ENCODE measurements around the gene FAM53A.
A peak's percentile ranks its signal among the peaks of the same experiment; 100 is the strongest.

FAM53A gene

DNA sequence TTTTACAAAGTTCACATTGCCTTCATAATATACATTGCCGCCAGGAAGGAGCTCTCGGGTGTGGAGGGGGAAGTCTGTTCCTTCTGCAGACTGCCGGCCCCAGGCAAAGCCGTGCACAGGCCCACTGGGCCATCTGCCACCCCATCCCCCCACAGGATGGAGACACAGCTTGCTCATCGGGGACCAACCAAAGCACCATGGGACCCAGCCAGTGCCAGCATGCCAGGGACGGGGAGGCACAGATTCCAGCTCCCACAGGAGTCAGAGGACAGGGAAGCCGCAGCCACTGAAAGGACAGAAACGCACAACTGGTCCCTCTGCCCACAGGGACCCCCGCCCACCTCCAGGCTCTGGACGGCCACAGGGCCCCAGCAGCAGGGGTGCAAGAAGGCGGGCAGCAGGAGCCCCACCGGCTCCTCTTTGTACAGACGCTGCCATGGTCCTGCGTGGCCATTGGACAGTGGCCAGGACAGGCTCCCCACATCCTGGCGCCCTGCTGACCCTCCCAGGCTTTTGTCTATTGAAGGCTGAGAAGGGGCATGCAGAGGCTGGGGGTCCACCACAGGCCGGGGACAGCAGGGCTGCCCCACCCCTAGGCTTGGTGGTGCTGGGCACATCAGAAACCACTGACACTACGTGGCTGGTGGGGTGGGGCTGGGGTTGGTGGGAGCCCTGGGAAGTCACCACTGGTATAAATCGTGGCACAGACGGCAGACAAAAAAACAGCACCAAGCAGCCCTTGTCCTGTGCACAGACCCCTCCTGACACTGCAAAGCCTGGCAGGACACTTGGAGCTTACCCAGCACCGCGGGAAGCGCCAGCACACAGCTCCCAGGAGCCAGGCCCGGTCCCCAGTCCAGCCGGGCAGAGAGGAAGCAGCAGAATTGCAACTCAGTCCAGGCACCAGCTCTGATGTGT is 89.0 kb downstream of the FAM53A start:
- Histone ChIP-seq H3K4me1 (ENCODE audit: insufficient read depth, poor library complexity, severe bottlenecking) (no peaks in the 10 kb centered on the region), H3K27ac (ENCODE audit: poor library complexity, severe bottlenecking) (no peak overlapping the region), H3K27me3 (ENCODE audit: insufficient read depth, poor library complexity, severe bottlenecking) (no peaks in the 10 kb centered on the region), H3K9me3 (ENCODE audit: severe bottlenecking) (peaks cover 5% of the 10 kb centered on the region), H3K36me3 (ENCODE audit: low read depth) (no peaks in the 10 kb centered on the region), H3K4me3 (ENCODE audit: severe bottlenecking) (no peak overlapping the region)
- ATAC-seq (ENCODE audit: low read depth), result no peak
- TF ChIP-seq, protein P1, sequence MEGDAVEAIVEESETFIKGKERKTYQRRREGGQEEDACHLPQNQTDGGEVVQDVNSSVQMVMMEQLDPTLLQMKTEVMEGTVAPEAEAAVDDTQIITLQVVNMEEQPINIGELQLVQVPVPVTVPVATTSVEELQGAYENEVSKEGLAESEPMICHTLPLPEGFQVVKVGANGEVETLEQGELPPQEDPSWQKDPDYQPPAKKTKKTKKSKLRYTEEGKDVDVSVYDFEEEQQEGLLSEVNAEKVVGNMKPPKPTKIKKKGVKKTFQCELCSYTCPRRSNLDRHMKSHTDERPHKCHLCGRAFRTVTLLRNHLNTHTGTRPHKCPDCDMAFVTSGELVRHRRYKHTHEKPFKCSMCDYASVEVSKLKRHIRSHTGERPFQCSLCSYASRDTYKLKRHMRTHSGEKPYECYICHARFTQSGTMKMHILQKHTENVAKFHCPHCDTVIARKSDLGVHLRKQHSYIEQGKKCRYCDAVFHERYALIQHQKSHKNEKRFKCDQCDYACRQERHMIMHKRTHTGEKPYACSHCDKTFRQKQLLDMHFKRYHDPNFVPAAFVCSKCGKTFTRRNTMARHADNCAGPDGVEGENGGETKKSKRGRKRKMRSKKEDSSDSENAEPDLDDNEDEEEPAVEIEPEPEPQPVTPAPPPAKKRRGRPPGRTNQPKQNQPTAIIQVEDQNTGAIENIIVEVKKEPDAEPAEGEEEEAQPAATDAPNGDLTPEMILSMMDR (IDR thresholded peaks at IDR 0.05; ENCODE audit: poor library complexity, severe bottlenecking), result no peak
- no peak for DNase-seq (ENCODE audit: low spot score)

DNA sequence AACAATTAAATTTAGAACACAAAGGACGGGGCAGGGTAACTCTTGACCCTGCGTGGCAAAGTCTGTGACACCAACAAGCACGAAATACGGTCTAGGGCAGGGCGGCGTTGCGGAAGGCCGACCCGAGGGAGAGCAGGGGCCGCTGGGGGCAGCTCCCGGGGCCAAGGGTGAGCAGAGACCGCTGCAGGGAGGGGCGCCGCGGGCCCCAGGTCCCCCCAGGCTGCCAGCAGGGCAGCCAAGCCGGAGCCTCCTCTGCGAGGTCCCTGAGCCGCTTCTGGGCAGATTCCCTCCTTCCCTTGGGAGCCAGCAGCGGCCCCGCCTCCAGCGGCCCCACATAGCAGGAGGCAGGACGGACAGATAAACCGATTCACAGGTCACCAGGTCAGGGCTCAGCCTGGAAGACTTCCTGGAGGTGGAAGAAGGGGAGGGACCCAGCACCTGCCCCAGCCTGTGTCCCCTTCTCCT is 90.2 kb downstream of the FAM53A start:
- no peak for DNase-seq (ENCODE audit: low spot score)
- TF ChIP-seq, protein P1 (IDR thresholded peaks at IDR 0.05; ENCODE audit: poor library complexity, severe bottlenecking), result no peak
- no peaks in the 10 kb centered on the region for H3K27me3 ChIP-seq (ENCODE audit: insufficient read depth, poor library complexity, severe bottlenecking)
- no peaks in the 10 kb centered on the region for H3K4me1 ChIP-seq (ENCODE audit: insufficient read depth, poor library complexity, severe bottlenecking)
- no peak overlapping the region for H3K27ac ChIP-seq (ENCODE audit: poor library complexity, severe bottlenecking)
- H3K9me3 ChIP-seq (ENCODE audit: severe bottlenecking), result peaks cover 8% of the 10 kb centered on the region
- ATAC-seq (ENCODE audit: low read depth), result no peak
- H3K36me3 ChIP-seq (ENCODE audit: low read depth), result no peaks in the 10 kb centered on the region
- no peak overlapping the region for H3K4me3 ChIP-seq (ENCODE audit: severe bottlenecking)

DNA sequence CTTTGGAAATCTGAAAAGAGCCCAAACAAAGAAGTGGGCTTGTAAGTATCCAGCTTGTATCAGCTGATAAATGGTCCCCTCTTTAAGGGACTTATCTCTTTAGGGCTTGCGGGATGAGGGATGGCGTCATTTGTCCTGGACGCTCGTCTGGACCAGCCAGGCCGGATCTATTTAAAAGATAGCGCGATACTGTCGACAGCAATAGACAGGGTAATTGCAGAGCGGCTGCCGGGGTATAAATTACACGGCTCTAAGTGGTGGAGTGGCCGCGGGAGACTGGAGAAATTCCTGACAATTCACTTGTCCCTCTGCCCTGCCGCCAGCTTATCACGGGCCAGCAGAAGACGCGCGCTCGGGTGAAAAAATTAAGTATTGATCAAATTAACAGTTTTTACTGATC is 90.7 kb downstream of the FAM53A start:
- H3K36me3 ChIP-seq (ENCODE audit: low read depth), result no peaks in the 10 kb centered on the region
- peaks cover 9% of the 10 kb centered on the region for H3K9me3 ChIP-seq (ENCODE audit: severe bottlenecking)
- H3K27ac ChIP-seq (ENCODE audit: poor library complexity, severe bottlenecking), result no peak overlapping the region
- DNase-seq (ENCODE audit: low spot score), result no peak
- no peaks in the 10 kb centered on the region for H3K4me1 ChIP-seq (ENCODE audit: insufficient read depth, poor library complexity, severe bottlenecking)
- TF ChIP-seq, protein P1 (IDR thresholded peaks at IDR 0.05; ENCODE audit: poor library complexity, severe bottlenecking), result no peak
- no peak for ATAC-seq (ENCODE audit: low read depth)
- H3K4me3 ChIP-seq (ENCODE audit: severe bottlenecking), result no peak overlapping the region
- H3K27me3 ChIP-seq (ENCODE audit: insufficient read depth, poor library complexity, severe bottlenecking), result no peaks in the 10 kb centered on the region

DNA sequence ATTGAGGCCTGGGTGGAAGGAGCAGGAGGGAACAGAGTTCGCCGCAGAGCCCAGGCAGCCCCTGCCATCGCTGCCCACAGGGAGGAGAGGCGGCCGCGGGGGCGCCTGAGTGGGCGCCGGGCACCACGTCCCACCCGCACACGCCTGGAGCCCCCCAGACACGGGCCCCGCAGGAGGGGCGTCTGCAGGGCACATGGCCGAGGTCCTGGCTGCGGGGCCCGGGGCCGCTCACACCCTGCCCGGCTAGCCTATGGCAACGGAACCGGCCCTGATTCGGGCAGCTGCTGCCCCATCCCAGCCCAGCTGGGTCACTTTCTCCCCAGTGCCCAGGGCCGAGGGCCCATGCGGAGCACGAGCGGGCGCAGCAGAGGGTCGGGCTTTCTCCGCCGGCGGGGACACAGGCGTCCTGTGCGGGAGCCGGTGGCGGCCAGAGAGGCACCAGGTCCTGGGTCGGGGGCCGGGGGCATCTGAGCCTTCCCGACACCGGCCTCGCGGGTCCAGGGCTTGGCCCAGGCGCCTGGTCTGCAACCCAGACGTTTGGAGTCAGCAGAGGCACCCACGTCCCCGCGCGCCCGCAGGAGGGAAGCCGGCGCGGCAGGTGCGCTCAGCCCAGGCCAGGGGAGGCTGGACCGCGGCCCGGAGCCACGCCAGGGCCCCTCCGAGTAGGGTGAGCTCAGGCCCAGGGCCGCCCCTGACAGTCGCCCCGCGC is 91.2 kb downstream of the FAM53A start:
- DNase-seq (ENCODE audit: low spot score) (peak; percentile 60), ATAC-seq (ENCODE audit: low read depth) (no peak)
- Histone ChIP-seq H3K4me1 (ENCODE audit: insufficient read depth, poor library complexity, severe bottlenecking) (no peaks in the 10 kb centered on the region), H3K36me3 (ENCODE audit: low read depth) (no peaks in the 10 kb centered on the region), H3K4me3 (ENCODE audit: severe bottlenecking) (no peak overlapping the region), H3K27ac (ENCODE audit: poor library complexity, severe bottlenecking) (no peak overlapping the region), H3K27me3 (ENCODE audit: insufficient read depth, poor library complexity, severe bottlenecking) (no peaks in the 10 kb centered on the region), H3K9me3 (ENCODE audit: severe bottlenecking) (peaks cover 9% of the 10 kb centered on the region)
- TF ChIP-seq, protein P1 (IDR thresholded peaks at IDR 0.05; ENCODE audit: poor library complexity, severe bottlenecking), result no peak

Measured in RWPE2 (cell line).